Measurements from ENCODE around the gene GALNTL6. TPM values are rescaled to one million over a fixed set of nuclear protein-coding genes. Genes with fewer than 3 reads are reported as not detected.

Gene GALNTL6
- total RNA-seq, 1 donor = under 0.01 TPM

DNA sequence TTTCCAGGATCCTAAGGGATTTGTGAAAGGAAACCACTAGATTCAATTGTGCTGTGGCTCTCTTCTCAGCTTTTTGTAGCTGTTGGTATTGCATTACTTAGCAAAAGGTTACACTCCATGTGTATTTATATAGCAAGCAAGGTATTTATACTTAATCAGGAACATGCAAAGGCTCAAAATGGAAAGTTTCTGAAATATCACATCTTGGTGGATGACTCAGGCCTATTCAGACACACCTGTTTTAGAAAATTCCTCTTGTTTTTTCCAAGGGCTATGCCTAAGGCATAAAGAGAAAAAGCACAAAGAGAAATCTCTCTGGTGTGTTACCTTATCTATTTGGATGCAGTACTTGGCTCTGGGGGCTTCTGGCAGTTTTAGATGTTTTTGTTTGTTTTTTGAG, 1211.0 kb downstream of the GALNTL6 start:
- Histone ChIP-seq H3K4me2 (ENCODE audit: insufficient read depth, low read length) (no peak overlapping the region), H4K20me1 (ENCODE audit: insufficient read depth, low read length) (no peaks in the 10 kb centered on the region), H2AFZ (ENCODE audit: low read length) (no peak overlapping the region), H3K79me2 (ENCODE audit: insufficient read depth, low read length) (no peaks in the 10 kb centered on the region), H3K27ac (ENCODE audit: low read depth, low read length) (no peak overlapping the region), H3K27me3 (ENCODE audit: insufficient read depth, low read length) (peaks cover 17% of the 10 kb centered on the region), H3K4me1 (ENCODE audit: insufficient read depth, low read length) (no peaks in the 10 kb centered on the region), H3K9me3 (ENCODE audit: low read depth, low read length) (no peaks in the 10 kb centered on the region), H3K4me3 (ENCODE audit: insufficient read depth, low read length) (no peak overlapping the region), H3K36me3 (ENCODE audit: insufficient read depth, low read length) (no peaks in the 10 kb centered on the region)
- no peak for DNase-seq (ENCODE audit: insufficient read length, low spot score, missing footprints)
- TF ChIP-seq, protein P1, sequence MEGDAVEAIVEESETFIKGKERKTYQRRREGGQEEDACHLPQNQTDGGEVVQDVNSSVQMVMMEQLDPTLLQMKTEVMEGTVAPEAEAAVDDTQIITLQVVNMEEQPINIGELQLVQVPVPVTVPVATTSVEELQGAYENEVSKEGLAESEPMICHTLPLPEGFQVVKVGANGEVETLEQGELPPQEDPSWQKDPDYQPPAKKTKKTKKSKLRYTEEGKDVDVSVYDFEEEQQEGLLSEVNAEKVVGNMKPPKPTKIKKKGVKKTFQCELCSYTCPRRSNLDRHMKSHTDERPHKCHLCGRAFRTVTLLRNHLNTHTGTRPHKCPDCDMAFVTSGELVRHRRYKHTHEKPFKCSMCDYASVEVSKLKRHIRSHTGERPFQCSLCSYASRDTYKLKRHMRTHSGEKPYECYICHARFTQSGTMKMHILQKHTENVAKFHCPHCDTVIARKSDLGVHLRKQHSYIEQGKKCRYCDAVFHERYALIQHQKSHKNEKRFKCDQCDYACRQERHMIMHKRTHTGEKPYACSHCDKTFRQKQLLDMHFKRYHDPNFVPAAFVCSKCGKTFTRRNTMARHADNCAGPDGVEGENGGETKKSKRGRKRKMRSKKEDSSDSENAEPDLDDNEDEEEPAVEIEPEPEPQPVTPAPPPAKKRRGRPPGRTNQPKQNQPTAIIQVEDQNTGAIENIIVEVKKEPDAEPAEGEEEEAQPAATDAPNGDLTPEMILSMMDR (IDR thresholded peaks at IDR 0.05; ENCODE audit: extremely low read depth, low read depth, low read length) = no peak

- Histone ChIP-seq H3K36me3 (ENCODE audit: insufficient read depth, low read length) (no peaks in the 10 kb centered on the region), H3K27ac (ENCODE audit: low read depth, low read length) (no peak overlapping the region), H3K9me3 (ENCODE audit: low read depth, low read length) (no peaks in the 10 kb centered on the region), H3K4me2 (ENCODE audit: insufficient read depth, low read length) (no peak overlapping the region), H4K20me1 (ENCODE audit: insufficient read depth, low read length) (no peaks in the 10 kb centered on the region), H3K4me3 (ENCODE audit: insufficient read depth, low read length) (no peak overlapping the region), H2AFZ (ENCODE audit: low read length) (no peak overlapping the region), H3K4me1 (ENCODE audit: insufficient read depth, low read length) (no peaks in the 10 kb centered on the region), H3K27me3 (ENCODE audit: insufficient read depth, low read length) (peaks cover 16% of the 10 kb centered on the region), H3K79me2 (ENCODE audit: insufficient read depth, low read length) (no peaks in the 10 kb centered on the region)
- TF ChIP-seq, protein P1 (IDR thresholded peaks at IDR 0.05; ENCODE audit: extremely low read depth, low read depth, low read length) = peak; percentile 81
- DNase-seq (ENCODE audit: insufficient read length, low spot score, missing footprints) = peak; percentile 91
Observed at GRCh38 chr4:173025131-173025530, 1211.9 kb downstream of the GALNTL6 start.

DNA sequence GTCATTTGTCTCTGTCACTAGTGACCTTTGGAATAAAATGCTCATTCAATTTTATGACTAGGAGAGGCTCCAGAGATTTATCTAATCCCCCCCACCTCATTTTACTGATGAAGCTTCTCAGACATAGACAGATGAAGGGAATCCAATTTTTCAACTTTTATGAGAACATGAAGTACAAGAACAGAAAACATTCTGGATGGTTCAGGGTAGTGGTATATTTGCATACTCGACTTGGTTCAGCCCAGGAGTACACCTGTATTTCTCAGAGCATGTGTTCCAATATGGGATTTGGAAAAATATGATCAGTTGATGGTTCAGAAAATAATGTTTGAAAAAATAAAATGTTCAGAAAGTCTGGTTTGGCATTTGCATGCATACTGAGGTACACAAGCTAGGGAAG, 1224.0 kb downstream of the GALNTL6 start:
- TF ChIP-seq, protein P1 (IDR thresholded peaks at IDR 0.05; ENCODE audit: extremely low read depth, low read depth, low read length) = no peak
- no peak overlapping the region for H2AFZ ChIP-seq (ENCODE audit: low read length)
- no peak for DNase-seq (ENCODE audit: insufficient read length, low spot score, missing footprints)
- no peaks in the 10 kb centered on the region for H3K9me3 ChIP-seq (ENCODE audit: low read depth, low read length)
- no peaks in the 10 kb centered on the region for H4K20me1 ChIP-seq (ENCODE audit: insufficient read depth, low read length)
- no peaks in the 10 kb centered on the region for H3K36me3 ChIP-seq (ENCODE audit: insufficient read depth, low read length)
- H3K27ac ChIP-seq (ENCODE audit: low read depth, low read length) = no peak overlapping the region
- H3K27me3 ChIP-seq (ENCODE audit: insufficient read depth, low read length) = peaks cover 2% of the 10 kb centered on the region
- no peaks in the 10 kb centered on the region for H3K79me2 ChIP-seq (ENCODE audit: insufficient read depth, low read length)
- no peak overlapping the region for H3K4me3 ChIP-seq (ENCODE audit: insufficient read depth, low read length)
- H3K4me1 ChIP-seq (ENCODE audit: insufficient read depth, low read length) = no peaks in the 10 kb centered on the region
- no peak overlapping the region for H3K4me2 ChIP-seq (ENCODE audit: insufficient read depth, low read length)

DNA sequence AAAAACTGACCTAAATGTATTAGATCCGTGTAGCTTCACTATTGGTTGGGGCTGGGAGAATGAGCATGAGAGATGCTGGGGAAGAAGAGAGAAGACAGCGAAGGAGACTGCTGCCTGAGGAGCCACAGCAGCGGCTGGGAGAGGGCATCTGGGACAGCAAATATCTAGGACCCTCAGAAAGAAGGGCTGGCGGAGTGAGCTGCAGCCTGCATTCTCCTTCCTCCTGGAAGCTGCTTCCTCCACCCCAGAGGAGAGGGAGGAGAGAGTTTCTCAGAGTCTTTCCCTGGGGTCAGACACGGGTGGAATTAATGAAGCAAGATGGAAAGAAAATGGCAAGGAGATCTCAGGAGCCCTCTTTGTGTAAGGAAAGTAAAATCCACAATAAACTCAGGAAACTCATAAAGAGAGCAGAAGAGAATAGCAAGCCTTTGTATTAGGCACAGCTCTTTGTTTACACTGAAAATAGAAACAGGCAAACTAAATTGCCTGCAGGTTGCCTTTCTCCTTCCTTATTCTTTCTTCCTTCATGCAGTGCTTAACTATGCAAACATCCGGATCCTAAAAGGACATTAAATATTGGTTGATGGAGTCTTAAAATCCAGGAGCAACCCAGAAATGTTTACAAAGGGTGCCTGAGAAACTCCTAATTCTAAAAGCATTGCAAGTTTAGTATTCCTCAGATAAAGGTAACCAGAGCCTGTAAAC, 1225.1 kb downstream of the GALNTL6 start:
- H4K20me1 ChIP-seq (ENCODE audit: insufficient read depth, low read length) = no peaks in the 10 kb centered on the region
- no peaks in the 10 kb centered on the region for H3K79me2 ChIP-seq (ENCODE audit: insufficient read depth, low read length)
- no peaks in the 10 kb centered on the region for H3K9me3 ChIP-seq (ENCODE audit: low read depth, low read length)
- no peaks in the 10 kb centered on the region for H3K4me1 ChIP-seq (ENCODE audit: insufficient read depth, low read length)
- H3K4me3 ChIP-seq (ENCODE audit: insufficient read depth, low read length) = no peak overlapping the region
- DNase-seq (ENCODE audit: insufficient read length, low spot score, missing footprints) = peak; percentile 19
- no peak overlapping the region for H3K4me2 ChIP-seq (ENCODE audit: insufficient read depth, low read length)
- TF ChIP-seq, protein P1 (IDR thresholded peaks at IDR 0.05; ENCODE audit: extremely low read depth, low read depth, low read length) = no peak
- H3K27me3 ChIP-seq (ENCODE audit: insufficient read depth, low read length) = peaks cover 2% of the 10 kb centered on the region
- no peaks in the 10 kb centered on the region for H3K36me3 ChIP-seq (ENCODE audit: insufficient read depth, low read length)
- H3K27ac ChIP-seq (ENCODE audit: low read depth, low read length) = no peak overlapping the region
- H2AFZ ChIP-seq (ENCODE audit: low read length) = no peak overlapping the region

Measured in osteoblast (primary cell).